ENCODE results near the gene SH3RF1. TPM values are rescaled to one million over a fixed set of nuclear protein-coding genes. Genes with fewer than 3 reads are reported as not detected.
"Not testable (repeated sequence)": the region's sequence is repeated elsewhere in the genome, so short reads cannot be mapped to it uniquely, and the experiment has no call there.

Gene SH3RF1
- polyA plus RNA-seq, 3 donors from 2014 or later, result 0.22 to 1.1 TPM; not detected in 1

DNA sequence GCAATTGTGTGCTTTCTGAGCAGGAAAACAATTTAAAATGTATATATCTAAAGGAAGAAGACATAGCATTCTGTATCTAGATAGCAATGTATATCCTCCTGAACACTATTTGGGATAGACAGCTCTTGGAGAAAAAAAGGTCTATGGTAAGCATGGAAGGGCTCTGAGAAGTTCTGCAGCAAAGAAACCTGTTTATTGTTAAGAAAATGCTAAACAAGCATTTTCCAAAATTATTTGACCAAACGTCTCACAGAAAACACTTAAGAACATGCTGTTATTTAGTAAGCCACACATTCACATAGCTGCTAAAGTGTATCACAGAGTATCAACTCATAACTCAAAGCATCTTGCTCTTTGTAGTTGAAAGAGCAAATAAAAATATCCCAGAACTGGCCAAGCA lies 67.9 kb downstream of the SH3RF1 start:
- Mint-ChIP-seq H3K9me3 (no peaks in the 10 kb centered on the region), H3K36me3 (no peaks in the 10 kb centered on the region)

DNA sequence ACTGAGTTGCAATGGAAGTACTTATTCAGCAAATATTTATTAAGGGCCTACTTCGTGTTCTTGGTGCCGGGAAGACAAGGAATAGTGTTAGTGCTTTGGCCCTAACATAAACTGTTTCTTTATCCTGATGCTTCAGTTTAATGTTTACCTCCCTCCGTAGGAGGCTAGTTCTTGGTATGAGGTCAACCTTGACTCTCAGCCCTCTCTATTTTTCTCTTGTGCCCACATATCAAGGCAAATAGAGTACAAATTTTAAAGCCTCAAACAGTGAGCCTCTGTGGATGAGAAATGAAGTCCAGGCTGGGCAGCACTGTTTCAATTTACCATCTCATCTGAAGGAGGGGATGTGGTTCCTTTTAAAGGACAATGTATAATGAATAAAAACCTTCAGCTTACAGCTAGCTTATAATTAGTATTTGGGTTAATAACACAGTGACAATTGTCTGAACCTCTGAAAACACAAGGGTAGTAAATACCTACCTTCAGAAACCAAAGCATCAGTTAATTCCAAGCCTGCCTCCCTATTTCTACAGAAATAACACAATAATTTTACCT lies 68.5 kb downstream of the SH3RF1 start:
- no peaks in the 10 kb centered on the region for H3K9me3 Mint-ChIP-seq
- no peak for DNase-seq
- no peaks in the 10 kb centered on the region for H3K36me3 Mint-ChIP-seq
- H3K27ac Mint-ChIP-seq, result no peak overlapping the region
- H3K4me3 Mint-ChIP-seq, result no peak overlapping the region
- peaks cover 8 to 13% (median 9%) of the 10 kb centered on the region in 3 donors for H3K27me3 Mint-ChIP-seq (ENCODE audit: low read depth in 3 of 3)
- peaks cover 16 to 21% of the 10 kb centered on the region in 2 donors for H3K4me1 Mint-ChIP-seq

More for the DNA sequence above, 67.9 kb downstream of the SH3RF1 start:
- Mint-ChIP-seq H3K4me1 (peaks cover 14 to 19% of the 10 kb centered on the region in 2 donors), H3K27me3 (ENCODE audit: low read depth in 3 of 3) (peaks cover 6 to 13% (median 9%) of the 10 kb centered on the region in 3 donors), H3K27ac (no peak overlapping the region), H3K4me3 (no peak overlapping the region)
- no peak for DNase-seq

DNA sequence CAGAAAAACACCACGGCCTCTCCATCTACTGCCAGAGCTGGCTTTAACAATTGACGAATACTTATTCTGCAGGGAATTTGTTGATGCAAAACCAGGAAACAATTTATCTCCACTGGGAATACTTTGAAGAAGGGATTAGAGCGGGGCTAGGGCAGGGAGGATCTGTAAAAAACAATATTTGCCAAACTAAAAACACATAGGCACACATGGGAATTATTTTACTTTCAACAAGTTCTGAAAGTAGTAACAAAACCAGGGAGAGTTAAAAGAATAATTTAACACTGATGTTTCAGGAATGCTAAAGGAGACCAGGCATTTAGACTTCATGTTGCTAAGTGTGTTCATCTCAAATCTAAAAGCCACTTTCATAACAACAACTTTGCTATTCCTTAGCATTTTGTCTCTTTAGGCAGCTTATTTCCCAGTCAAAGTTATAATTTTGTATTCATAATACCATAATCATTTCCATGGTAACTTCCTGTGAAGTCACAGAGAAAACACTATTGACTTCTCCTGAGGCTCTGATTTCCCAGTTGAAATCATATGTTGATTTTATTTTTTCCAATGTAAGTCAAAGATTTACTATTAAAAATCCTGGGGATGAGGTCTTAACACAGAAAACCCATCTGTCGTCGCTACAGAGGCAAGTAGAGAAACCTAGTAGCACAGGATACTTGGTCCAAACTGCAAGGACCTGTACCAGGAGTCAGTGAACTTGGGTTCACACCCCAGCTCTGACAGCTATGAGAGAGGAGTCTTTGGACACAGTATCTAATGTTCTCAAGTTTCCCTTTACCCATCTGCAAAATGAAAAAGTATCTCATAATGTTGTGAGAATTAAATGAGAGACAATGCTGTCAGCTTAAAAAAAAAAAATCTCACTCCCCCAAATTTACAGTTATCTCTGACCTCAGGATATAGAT lies 69.3 kb downstream of the SH3RF1 start:
- peaks cover 16 to 21% of the 10 kb centered on the region in 2 donors for H3K4me1 Mint-ChIP-seq
- peaks cover 8 to 11% (median 9%) of the 10 kb centered on the region in 3 donors for H3K27me3 Mint-ChIP-seq (ENCODE audit: low read depth in 3 of 3)
- H3K9me3 Mint-ChIP-seq, result peaks cover 0 to 2% (median 0%) of the 10 kb centered on the region in 6 donors
- H3K36me3 Mint-ChIP-seq, result peaks cover 0 to 2% (median 0%) of the 10 kb centered on the region in 3 donors
- DNase-seq, result no peak
- no peak overlapping the region for H3K27ac Mint-ChIP-seq
- no peak overlapping the region for H3K4me3 Mint-ChIP-seq

DNA sequence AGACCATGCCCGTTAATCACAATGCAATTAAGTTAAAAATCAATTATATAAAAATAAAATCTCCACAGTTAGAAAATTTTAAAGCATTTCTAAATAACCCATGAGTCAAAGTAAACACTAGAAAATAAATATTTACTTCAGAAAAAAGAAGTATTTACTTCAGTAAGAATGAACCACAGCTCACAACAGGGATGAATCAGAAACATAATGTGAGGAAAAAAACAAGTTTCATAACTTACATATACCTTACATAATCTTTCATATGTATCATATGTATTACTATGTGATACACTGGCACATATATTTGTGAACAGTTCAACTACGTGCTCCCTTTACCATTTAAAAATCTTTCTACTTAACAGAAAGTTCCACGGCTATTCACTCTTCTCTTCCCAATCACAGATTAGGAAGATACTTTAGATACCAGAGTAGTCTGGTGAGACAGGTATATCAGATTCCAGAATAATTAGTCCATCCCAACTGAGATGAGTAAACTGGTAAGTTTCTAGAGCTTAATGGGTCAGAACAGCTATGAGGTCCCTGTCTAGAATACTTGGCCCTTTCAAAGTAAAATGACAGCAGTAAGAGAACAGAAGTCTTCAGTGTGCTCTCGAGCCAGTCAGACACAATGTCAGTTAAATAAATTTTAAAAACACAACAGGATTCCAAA lies 70.3 kb downstream of the SH3RF1 start:
- no peak overlapping the region for H3K27ac Mint-ChIP-seq
- no peak for DNase-seq
- H3K27me3 Mint-ChIP-seq (ENCODE audit: low read depth in 3 of 3), result peaks cover 8 to 11% (median 9%) of the 10 kb centered on the region in 3 donors
- H3K36me3 Mint-ChIP-seq, result peaks cover 0 to 6% (median 0%) of the 10 kb centered on the region in 3 donors
- peaks cover 16 to 21% of the 10 kb centered on the region in 2 donors for H3K4me1 Mint-ChIP-seq
- H3K4me3 Mint-ChIP-seq, result no peak overlapping the region
- H3K9me3 Mint-ChIP-seq, result peaks cover 1 to 8% (median 5%) of the 10 kb centered on the region in 6 donors

DNA sequence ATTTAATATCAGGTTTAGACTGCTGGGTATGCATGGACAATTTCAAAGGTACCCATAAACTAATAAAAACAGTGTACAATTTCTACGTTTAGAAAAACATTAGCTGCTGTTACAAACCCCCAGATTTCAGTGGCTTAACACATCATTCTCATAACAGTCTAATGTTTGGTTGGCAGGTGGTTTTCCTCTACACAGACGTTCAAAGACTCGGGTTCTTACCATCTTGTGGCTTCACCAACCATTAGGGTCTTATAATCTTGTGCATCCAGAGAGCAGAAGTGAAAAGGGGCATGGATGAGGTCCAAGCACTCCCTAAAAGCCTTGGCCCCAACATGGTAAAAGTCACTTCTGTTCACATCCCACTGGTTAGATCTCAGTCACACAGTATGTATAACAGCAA lies 71.6 kb downstream of the SH3RF1 start:
- Mint-ChIP-seq H3K36me3 (peaks cover 0 to 6% (median 0%) of the 10 kb centered on the region in 3 donors), H3K4me1 (peaks cover 16 to 21% of the 10 kb centered on the region in 2 donors), H3K27ac (no peak overlapping the region), H3K27me3 (ENCODE audit: low read depth in 3 of 3) (peaks cover 8 to 15% (median 9%) of the 10 kb centered on the region in 3 donors), H3K4me3 (peak overlapping the region in 2 of 5 donors; percentile 4 to 54), H3K9me3 (peaks cover 2 to 19% (median 11%) of the 10 kb centered on the region in 6 donors)
- no peak for DNase-seq

DNA sequence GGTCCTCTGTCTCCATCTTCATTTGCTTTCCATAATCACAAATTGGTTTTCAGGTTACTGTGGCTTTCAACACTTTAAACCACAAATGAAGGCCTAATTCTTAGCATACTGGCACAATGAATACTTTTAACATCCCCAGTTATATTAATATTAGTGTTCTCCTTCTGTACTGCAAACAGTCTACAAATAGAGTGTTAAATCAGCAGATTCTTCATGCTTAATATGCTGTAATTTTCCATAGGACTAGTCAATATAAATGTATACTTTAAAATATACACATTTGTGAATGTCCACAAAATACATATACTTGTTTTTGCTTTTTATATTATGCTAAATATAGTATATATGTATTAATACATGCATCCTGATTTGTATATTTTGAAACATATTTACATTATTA lies 72.6 kb downstream of the SH3RF1 start:
- Mint-ChIP-seq H3K9me3 (peaks cover 2 to 19% (median 11%) of the 10 kb centered on the region in 6 donors), H3K36me3 (peaks cover 0 to 6% (median 0%) of the 10 kb centered on the region in 3 donors), H3K4me3 (no peak overlapping the region), H3K27ac (no peak overlapping the region), H3K27me3 (ENCODE audit: low read depth in 3 of 3) (peaks cover 7 to 11% (median 9%) of the 10 kb centered on the region in 3 donors), H3K4me1 (peaks cover 16 to 21% of the 10 kb centered on the region in 2 donors)
- no peak for DNase-seq

DNA sequence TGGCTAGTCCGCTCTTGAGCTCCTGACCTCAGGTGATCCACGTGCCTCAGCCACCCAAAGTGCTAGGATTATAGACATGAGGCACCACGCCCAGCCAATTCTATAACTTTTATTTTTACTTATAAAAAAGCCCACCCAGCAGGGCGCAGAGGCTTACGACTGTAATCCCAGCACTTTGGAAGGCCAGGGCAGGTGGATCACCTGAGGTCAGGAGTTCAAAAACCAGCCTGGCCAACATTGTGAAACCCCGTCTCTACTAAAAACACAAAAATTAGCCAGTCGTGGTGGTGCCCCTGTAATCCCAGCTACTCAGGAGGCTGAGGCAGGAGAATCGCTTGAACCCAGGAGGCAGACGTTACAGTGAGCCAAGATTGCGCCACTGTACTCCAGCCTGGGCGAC lies 73.5 kb downstream of the SH3RF1 start:
- H3K27ac Mint-ChIP-seq; H3K4me3 Mint-ChIP-seq; H3K27me3 Mint-ChIP-seq (ENCODE audit: low read depth in 3 of 3); H3K36me3 Mint-ChIP-seq; DNase-seq: not testable (repeated sequence)
- peaks cover 16 to 21% of the 10 kb centered on the region in 2 donors for H3K4me1 Mint-ChIP-seq
- H3K9me3 Mint-ChIP-seq, result peaks cover 2 to 19% (median 11%) of the 10 kb centered on the region in 6 donors

DNA sequence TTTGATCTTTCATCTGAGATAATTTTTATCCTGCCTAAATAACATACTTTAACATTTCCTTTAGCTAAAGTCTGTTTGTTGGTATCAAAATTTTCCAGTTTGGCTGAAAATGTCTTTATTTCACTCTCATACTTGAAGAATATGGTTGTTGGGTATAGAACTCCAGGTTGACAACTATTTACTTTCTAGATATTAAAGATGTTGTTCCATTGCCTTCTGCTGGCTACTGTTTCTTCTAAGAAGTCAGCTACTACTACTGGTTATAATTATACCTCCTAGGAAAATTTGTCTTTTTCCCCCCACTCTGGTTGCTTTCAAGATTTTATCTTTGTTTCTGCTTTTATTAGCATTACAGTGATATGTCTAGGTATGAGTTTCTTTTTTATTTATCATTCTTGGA lies 75.7 kb downstream of the SH3RF1 start:
- H3K9me3 Mint-ChIP-seq, result peaks cover 2 to 19% (median 11%) of the 10 kb centered on the region in 6 donors
- H3K4me3 Mint-ChIP-seq, result no peak overlapping the region
- peaks cover 0 to 6% (median 0%) of the 10 kb centered on the region in 3 donors for H3K36me3 Mint-ChIP-seq
- peaks cover 23 to 26% of the 10 kb centered on the region in 2 donors for H3K4me1 Mint-ChIP-seq
- no peak overlapping the region for H3K27ac Mint-ChIP-seq
- peaks cover 4 to 8% (median 7%) of the 10 kb centered on the region in 3 donors for H3K27me3 Mint-ChIP-seq (ENCODE audit: low read depth in 3 of 3)
- no peak for DNase-seq

DNA sequence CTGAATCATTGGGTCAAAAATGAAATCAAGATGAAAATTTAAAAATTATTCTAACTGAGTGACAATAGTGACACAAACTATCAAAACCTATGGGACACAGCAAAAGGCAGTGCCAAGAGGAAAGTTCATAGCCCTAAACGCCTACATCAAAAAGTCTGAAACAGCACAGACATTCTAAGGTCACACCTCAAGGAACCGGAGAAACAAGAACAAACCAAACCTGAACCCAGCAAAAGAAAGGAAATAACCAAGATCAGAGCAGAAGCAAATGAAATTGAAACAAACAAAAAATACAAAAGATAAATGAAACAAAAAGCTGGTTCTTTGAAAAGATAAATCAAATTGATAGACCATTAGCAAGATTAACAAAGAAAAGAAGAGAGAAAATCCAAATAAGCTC lies 80.8 kb downstream of the SH3RF1 start:
- Mint-ChIP-seq H3K4me1 (peaks cover 31% of the 10 kb centered on the region in 2 donors), H3K27me3 (ENCODE audit: low read depth in 3 of 3) (peaks cover 2 to 13% (median 3%) of the 10 kb centered on the region in 3 donors), H3K27ac (peak overlapping the region in 3 of 6 donors; percentile 5 to 52 (median 17)), H3K4me3 (peak overlapping the region; percentile 15 to 67 (median 55))
- not testable (repeated sequence) for DNase-seq, H3K9me3 Mint-ChIP-seq, H3K36me3 Mint-ChIP-seq

DNA sequence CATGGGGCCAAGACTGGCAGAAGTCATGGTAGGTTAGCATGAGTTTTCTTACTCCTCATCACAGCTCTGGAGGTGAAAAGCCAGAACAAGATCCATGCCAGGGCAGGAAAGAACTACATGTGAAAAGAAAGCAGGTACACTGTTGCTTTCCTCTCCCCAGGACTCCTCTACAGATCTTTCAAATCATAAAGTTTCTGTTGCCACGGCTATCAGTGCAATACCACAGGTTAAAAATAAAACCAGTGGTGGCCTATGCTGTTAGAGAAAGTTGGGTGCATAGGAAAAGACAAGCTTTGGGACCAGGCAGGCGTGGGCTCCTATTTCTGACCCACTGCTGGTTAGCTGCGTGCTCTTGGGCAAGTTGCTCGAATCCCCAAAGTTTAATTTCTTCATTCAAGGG lies 81.4 kb downstream of the SH3RF1 start:
- H3K4me1 Mint-ChIP-seq, result peaks cover 31% of the 10 kb centered on the region in 2 donors
- peaks cover 0 to 4% (median 0%) of the 10 kb centered on the region in 6 donors for H3K9me3 Mint-ChIP-seq
- peak overlapping the region in 2 of 6 donors; percentile 15 to 16 for H3K27ac Mint-ChIP-seq
- H3K4me3 Mint-ChIP-seq, result peak overlapping the region; percentile 30 to 67 (median 55)
- peaks cover 2 to 13% (median 3%) of the 10 kb centered on the region in 3 donors for H3K27me3 Mint-ChIP-seq (ENCODE audit: low read depth in 3 of 3)
- peaks cover 0 to 4% (median 0%) of the 10 kb centered on the region in 3 donors for H3K36me3 Mint-ChIP-seq
- no peak for DNase-seq

DNA sequence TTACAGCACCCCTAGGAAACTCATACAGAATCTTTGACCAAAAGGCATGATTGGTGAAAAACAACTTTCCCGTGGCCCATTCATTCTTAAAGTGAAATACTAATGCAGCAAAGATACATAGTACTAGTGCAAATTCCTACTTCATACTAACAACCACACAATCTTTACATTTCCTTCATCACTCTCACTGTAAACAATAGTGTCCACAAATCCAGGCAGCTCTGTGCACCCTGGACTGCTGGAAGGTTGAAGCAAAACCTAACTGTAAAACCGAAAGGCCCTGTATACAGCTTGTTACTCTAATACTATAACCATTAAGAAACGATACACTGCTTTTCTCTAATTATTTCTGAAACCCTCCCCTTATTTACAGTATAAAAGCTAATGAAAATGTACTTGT lies 82.6 kb downstream of the SH3RF1 start:
- Mint-ChIP-seq H3K4me1 (peaks cover 31% of the 10 kb centered on the region in 2 donors), H3K27ac (no peak overlapping the region), H3K36me3 (peaks cover 0 to 4% (median 0%) of the 10 kb centered on the region in 3 donors), H3K9me3 (peaks cover 0 to 4% (median 0%) of the 10 kb centered on the region in 6 donors), H3K4me3 (peak overlapping the region in 1 of 5 donors; percentile 63), H3K27me3 (ENCODE audit: low read depth in 3 of 3) (peaks cover 2 to 13% (median 5%) of the 10 kb centered on the region in 3 donors)
- DNase-seq, result no peak

DNA sequence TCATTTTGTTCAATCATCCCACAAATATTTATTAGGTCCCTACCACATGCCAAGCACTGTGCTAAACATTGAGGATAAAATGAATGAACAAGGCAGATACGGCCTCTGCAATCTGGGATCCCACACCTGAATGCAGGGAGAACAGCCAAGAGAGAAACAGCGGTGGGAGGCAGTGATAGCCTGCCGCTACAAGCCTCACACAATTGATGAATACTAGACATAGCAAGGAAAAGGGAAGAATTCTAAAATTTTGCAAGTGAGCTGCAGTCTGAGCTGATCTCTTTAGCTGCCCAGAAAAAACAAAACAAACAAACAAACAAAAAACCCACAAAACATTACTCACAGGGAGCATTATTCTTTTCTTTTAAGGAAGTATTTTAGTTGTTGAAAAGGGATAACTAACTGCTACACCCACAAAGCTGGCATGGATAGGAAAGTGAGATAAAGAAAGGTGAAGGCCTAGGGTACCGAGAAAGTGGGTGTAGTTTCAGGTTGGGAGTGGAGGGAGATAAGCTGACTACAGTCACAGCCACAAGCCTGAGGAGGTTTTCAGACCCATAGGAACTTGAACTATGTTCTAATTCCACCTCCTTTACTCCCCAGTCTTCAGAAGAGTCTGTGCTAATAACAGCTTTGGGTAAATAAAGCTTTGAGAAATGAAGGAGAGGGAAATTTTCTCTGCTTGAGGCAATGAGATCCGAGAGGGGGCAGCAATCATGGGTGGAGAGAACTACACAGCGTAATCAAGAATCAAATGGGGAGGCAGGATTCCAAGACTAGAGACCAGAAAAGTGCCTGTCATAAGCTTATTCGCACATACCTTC lies 85.4 kb downstream of the SH3RF1 start:
- no peaks in the 10 kb centered on the region for H3K9me3 Mint-ChIP-seq
- peaks cover 2 to 19% (median 5%) of the 10 kb centered on the region in 3 donors for H3K27me3 Mint-ChIP-seq (ENCODE audit: low read depth in 3 of 3)
- no peak for DNase-seq
- peaks cover 27 to 29% of the 10 kb centered on the region in 2 donors for H3K4me1 Mint-ChIP-seq
- no peak overlapping the region for H3K27ac Mint-ChIP-seq
- peaks cover 0 to 4% (median 0%) of the 10 kb centered on the region in 3 donors for H3K36me3 Mint-ChIP-seq
- H3K4me3 Mint-ChIP-seq, result no peak overlapping the region

DNA sequence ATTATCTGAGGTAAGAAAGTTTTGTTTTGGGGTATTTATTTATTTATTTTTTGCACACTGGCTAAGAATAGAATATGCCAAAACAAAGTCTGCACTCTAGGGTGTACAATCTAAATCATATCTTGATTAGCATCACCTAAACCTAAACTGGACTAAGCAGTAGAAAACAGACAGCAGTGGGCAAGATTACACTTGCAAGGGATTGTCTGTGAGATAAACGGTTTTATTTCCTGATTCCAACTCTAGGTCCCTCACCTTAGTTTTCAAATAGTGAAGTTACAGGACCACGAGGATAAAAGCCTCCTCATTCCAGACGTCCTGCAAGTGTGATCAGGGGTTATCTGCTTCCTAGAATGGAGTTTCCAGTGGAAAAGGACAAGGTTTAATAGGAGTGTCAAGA lies 86.1 kb downstream of the SH3RF1 start:
- peaks cover 2 to 18% (median 5%) of the 10 kb centered on the region in 3 donors for H3K27me3 Mint-ChIP-seq (ENCODE audit: low read depth in 3 of 3)
- no peak overlapping the region for H3K27ac Mint-ChIP-seq
- no peak for DNase-seq
- peaks cover 21 to 23% of the 10 kb centered on the region in 2 donors for H3K4me1 Mint-ChIP-seq
- H3K9me3 Mint-ChIP-seq, result no peaks in the 10 kb centered on the region
- no peak overlapping the region for H3K4me3 Mint-ChIP-seq
- H3K36me3 Mint-ChIP-seq, result peaks cover 0 to 7% (median 0%) of the 10 kb centered on the region in 3 donors

All from immature natural killer cell (primary cell).